HepG2 (cell line): Measurements from ENCODE around the gene APOM. TPM values are rescaled to one million over a fixed set of nuclear protein-coding genes. Genes with fewer than 3 reads are reported as not detected.

Experiments used
- CREB1 ChIP-seq, 2 experiments: fragments of 450-650 bp in 1 of 2; IDR thresholded peaks; 2 replicates each; pipeline ENCODE4 v1.6.1; 2016 to 2017; ENCODE audit warnings: control low read depth in 1 of 2, mild to moderate bottlenecking in 1 of 2, missing compliant biosample characterization in 1 of 2, missing genetic modification characterization in 1 of 2
- CSRNP2 ChIP-seq: sonication (generic); formaldehyde crosslinking; conservative IDR thresholded peaks from 2 replicates; pipeline ENCODE4 v1.8.0; 2022; ENCODE audit warnings: low read depth, missing genetic modification reagents
- DR1 ChIP-seq: sonication (generic); formaldehyde crosslinking; IDR thresholded peaks from 2 replicates; pipeline ENCODE4 v1.8.0; 2021; ENCODE audit warnings: mild to moderate bottlenecking, missing genetic modification reagents, inconsistent platforms
- GATAD1 ChIP-seq: IDR thresholded peaks from 2 replicates; pipeline ENCODE4 v1.6.1; 2016; ENCODE audit warnings: missing genetic modification reagents, missing compliant biosample characterization
- GLMP ChIP-seq: sonication (generic); formaldehyde crosslinking; IDR thresholded peaks from 2 replicates; pipeline ENCODE4 v1.9.0; 2021; ENCODE audit warnings: missing genetic modification reagents, mild to moderate bottlenecking, borderline replicate concordance
- HMG20B ChIP-seq: conservative IDR thresholded peaks from 2 replicates; pipeline ENCODE4 v1.6.1; 2016; ENCODE audit warnings: missing genetic modification reagents, missing compliant biosample characterization
- ISL2 ChIP-seq: sonication (generic); formaldehyde crosslinking; IDR thresholded peaks from 2 replicates; pipeline ENCODE4 v1.5.0; 2020; ENCODE audit warnings: missing genetic modification reagents
- JARID2 ChIP-seq: sonication (generic); formaldehyde crosslinking; IDR thresholded peaks from 2 replicates; pipeline ENCODE4 v1.8.1; 2023; ENCODE audit warnings: missing genetic modification reagents, inconsistent platforms; ENCODE audit not compliant: insufficient replicate concordance
- KMT2B ChIP-seq: IDR thresholded peaks from 2 replicates; pipeline ENCODE4 v1.6.1; 2016; ENCODE audit warnings: missing genetic modification reagents, missing compliant biosample characterization
- NCOA1 ChIP-seq: sonication (generic); formaldehyde crosslinking; IDR thresholded peaks from 2 replicates; pipeline ENCODE4 v1.9.0; 2021; ENCODE audit warnings: missing genetic modification reagents
- NR2C2 ChIP-seq: sonication (generic); formaldehyde crosslinking; IDR thresholded peaks from 2 replicates; pipeline ENCODE4 v1.4.0; 2020; ENCODE audit warnings: missing genetic modification reagents, mild to moderate bottlenecking, moderate library complexity, borderline replicate concordance
- NR3C1 ChIP-seq: sonication (generic); formaldehyde crosslinking; IDR thresholded peaks from 2 replicates; pipeline ENCODE4 v1.4.0; 2020; ENCODE audit warnings: missing genetic modification reagents
- SCMH1 ChIP-seq: sonication (generic); formaldehyde crosslinking; IDR thresholded peaks from 2 replicates; pipeline ENCODE4 v1.9.0; 2021; ENCODE audit warnings: missing genetic modification reagents, mild to moderate bottlenecking, borderline replicate concordance
- ZMAT3 ChIP-seq: sonication (generic); formaldehyde crosslinking; conservative IDR thresholded peaks from 2 replicates; pipeline ENCODE4 v1.7.0; 2021; ENCODE audit warnings: missing genetic modification reagents
- ZNF251 ChIP-seq: sonication (generic); formaldehyde crosslinking; IDR thresholded peaks from 2 replicates; pipeline ENCODE4 v1.9.0; 2021; ENCODE audit warnings: mild to moderate bottlenecking, missing genetic modification reagents
- ZNF331 ChIP-seq: sonication (generic); formaldehyde crosslinking; IDR thresholded peaks from 2 replicates; pipeline ENCODE4 v1.4.0; 2020; ENCODE audit warnings: missing genetic modification reagents
- ZNF460 ChIP-seq: sonication (generic); formaldehyde crosslinking; IDR thresholded peaks from 2 replicates; pipeline ENCODE4 v1.5.1; 2020; ENCODE audit warnings: missing genetic modification reagents, mild to moderate bottlenecking, borderline replicate concordance
- ZNF576 ChIP-seq: sonication (generic); formaldehyde crosslinking; IDR thresholded peaks from 2 replicates; pipeline ENCODE4 v1.4.0; 2020; ENCODE audit warnings: mild to moderate bottlenecking, missing genetic modification reagents
- ZNF589 ChIP-seq: sonication (generic); formaldehyde crosslinking; conservative IDR thresholded peaks from 2 replicates; pipeline ENCODE4 v1.8.0; 2022; ENCODE audit warnings: mild to moderate bottlenecking, moderate library complexity, missing genetic modification reagents
- ZNF644 ChIP-seq: IDR thresholded peaks from 2 replicates; pipeline ENCODE4 v1.6.1; 2016; ENCODE audit warnings: low read depth
- ZNF672 ChIP-seq: sonication (generic); formaldehyde crosslinking; IDR thresholded peaks from 2 replicates; pipeline ENCODE4 v1.8.1; 2022; ENCODE audit warnings: missing genetic modification reagents
- ZNF737 ChIP-seq: sonication (generic); formaldehyde crosslinking; IDR thresholded peaks from 2 replicates; pipeline ENCODE4 v1.5.0; 2020; ENCODE audit warnings: missing genetic modification reagents, mild to moderate bottlenecking, borderline replicate concordance
- ZNF761 ChIP-seq: sonication (generic); formaldehyde crosslinking; conservative IDR thresholded peaks from 2 replicates; pipeline ENCODE4 v1.4.0; 2020; ENCODE audit warnings: mild to moderate bottlenecking, missing genetic modification reagents
- ZSCAN31 ChIP-seq: sonication (generic); formaldehyde crosslinking; IDR thresholded peaks from 2 replicates; pipeline ENCODE4 v1.5.0; 2020; ENCODE audit warnings: low read depth, mild to moderate bottlenecking, missing genetic modification reagents
- polyA plus RNA-seq, 8 experiments: library from polyadenylated mRNA; depleted of rRNA in 3 of 8; stranded (reverse) in 7 of 8; unstranded in 1 of 8; fragments of >200 nt; fragmentation: Illumina TruSeq in 4 of 8; extraction: Trizol in 4 of 8; gene quantifications; 2 replicates each; pipeline versions ENCODE4 v1.2.1 to v1.2.3, GENCODE V29; 2011 to 2016; ENCODE audit warnings: low read depth in 4 of 8, missing spikeins in 1 of 8, mixed read lengths in 1 of 8; ENCODE audit not compliant: insufficient read depth in 1 of 8
- total RNA-seq, 5 experiments: library from RNA; depleted of rRNA; stranded (reverse); fragments of >200 nt; fragmentation: Illumina TruSeq; extraction: Trizol; gene quantifications; 2 replicates each; pipeline ENCODE4 v1.2.3, GENCODE V29; 2016; ENCODE audit warnings: low read depth in 1 of 5
- TF ChIP-seq, protein P1 (sequence below): fragments of 450-650 bp; IDR thresholded peaks from 2 replicates; pipeline ENCODE4 v1.6.1; 2017
- TF ChIP-seq, protein P2 (sequence below): sonication (generic); formaldehyde crosslinking; IDR thresholded peaks from 2 replicates; pipeline ENCODE4 v1.4.0; 2020; ENCODE audit warnings: missing genetic modification reagents

APOM gene
- total and polyA plus RNA-seq, 2 of the 13 experiments (the other 11 are each of a cell fraction or from before 2014, with no cell fraction given): 98.2 to 1,140 TPM

GRCh38 chr6:31702819-31703716 lies 47.4 kb downstream of the APOM start, which contains the start of gene ABHD16A (continued):
- no peak for TF ChIP-seq ZNF761 (CRISPR knock-in tag)
- peak; percentile 71; the same call in 1 of the 2 replicates for TF ChIP-seq ZSCAN31 (CRISPR knock-in tag)
- TF ChIP-seq KMT2B: peak; percentile 84
- peak; percentile 89 for TF ChIP-seq GATAD1
- no peak for TF ChIP-seq ZNF672 (CRISPR knock-in tag)
- peak; percentile 50; the same call in 1 of the 2 replicates for TF ChIP-seq ZMAT3
- no peak; the same call in 1 of the 2 replicates for TF ChIP-seq ZNF737 (CRISPR knock-in tag)
- TF ChIP-seq ZNF576 (CRISPR knock-in tag): no peak
- no peak for TF ChIP-seq NR3C1 (CRISPR knock-in tag)
- peak; percentile 91 for TF ChIP-seq ZNF331 (CRISPR knock-in tag)
- peak; percentile 65 for TF ChIP-seq JARID2 (CRISPR knock-in tag)
- no peak; the same call in none of the 2 replicates for TF ChIP-seq ISL2 (CRISPR knock-in tag)
- no peak; the same call in 1 of the 2 replicates for TF ChIP-seq ZNF460 (CRISPR knock-in tag)
- TF ChIP-seq SCMH1 (CRISPR knock-in tag): no peak
- no peak for TF ChIP-seq GLMP (CRISPR knock-in tag)
- peak; percentile 88 for TF ChIP-seq CREB1 (IDR thresholded peaks at IDR 0.05)
- peak; percentile 96 for TF ChIP-seq CREB1 (CRISPR knock-in tag; IDR thresholded peaks at IDR 0.05)
- peak; percentile 67; the same call in 1 of the 2 replicates for TF ChIP-seq NR2C2 (CRISPR knock-in tag)
- TF ChIP-seq, protein P1, sequence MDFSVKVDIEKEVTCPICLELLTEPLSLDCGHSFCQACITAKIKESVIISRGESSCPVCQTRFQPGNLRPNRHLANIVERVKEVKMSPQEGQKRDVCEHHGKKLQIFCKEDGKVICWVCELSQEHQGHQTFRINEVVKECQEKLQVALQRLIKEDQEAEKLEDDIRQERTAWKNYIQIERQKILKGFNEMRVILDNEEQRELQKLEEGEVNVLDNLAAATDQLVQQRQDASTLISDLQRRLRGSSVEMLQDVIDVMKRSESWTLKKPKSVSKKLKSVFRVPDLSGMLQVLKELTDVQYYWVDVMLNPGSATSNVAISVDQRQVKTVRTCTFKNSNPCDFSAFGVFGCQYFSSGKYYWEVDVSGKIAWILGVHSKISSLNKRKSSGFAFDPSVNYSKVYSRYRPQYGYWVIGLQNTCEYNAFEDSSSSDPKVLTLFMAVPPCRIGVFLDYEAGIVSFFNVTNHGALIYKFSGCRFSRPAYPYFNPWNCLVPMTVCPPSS: no peak
- TF ChIP-seq DR1 (CRISPR knock-in tag): no peak; the same call in 1 of the 2 replicates
- no peak for TF ChIP-seq NCOA1 (CRISPR knock-in tag)
- TF ChIP-seq ZNF251 (CRISPR knock-in tag): no peak
- TF ChIP-seq ZNF589 (CRISPR knock-in tag): 0 out of 2 replicates have a peak, but pooled peaks have one; percentile 23
- TF ChIP-seq HMG20B (CRISPR knock-in tag): no peak
- TF ChIP-seq, protein P2, sequence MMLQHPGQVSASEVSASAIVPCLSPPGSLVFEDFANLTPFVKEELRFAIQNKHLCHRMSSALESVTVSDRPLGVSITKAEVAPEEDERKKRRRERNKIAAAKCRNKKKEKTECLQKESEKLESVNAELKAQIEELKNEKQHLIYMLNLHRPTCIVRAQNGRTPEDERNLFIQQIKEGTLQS (CRISPR knock-in tag): peak; percentile 57; the same call in 1 of the 2 replicates
- TF ChIP-seq ZNF644 (CRISPR knock-in tag): no peak
- no peak for TF ChIP-seq CSRNP2 (CRISPR knock-in tag)
